ENCODE results near the gene VIL1.

DNA sequence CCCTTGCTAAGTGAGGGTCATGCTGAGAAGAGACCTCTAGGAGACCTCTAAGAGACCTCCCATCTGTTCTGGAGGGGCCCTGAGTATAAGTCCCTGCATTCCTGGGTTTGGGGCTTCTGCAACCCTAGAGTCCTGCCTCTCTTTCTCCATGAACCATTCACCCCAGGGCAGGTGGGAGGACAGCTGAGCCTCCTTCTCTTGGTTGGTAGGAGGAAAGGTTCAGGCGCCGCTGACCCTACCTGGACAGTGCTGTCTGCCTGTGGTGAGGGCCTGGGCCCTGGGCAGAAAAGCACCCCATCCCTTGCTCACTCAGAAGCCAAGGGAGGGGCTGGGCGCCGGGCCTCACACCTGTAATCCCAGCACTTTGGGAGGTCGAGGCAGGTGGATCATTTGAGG, 604 bp upstream of the VIL1 start:
- TF ChIP-seq, protein P1, sequence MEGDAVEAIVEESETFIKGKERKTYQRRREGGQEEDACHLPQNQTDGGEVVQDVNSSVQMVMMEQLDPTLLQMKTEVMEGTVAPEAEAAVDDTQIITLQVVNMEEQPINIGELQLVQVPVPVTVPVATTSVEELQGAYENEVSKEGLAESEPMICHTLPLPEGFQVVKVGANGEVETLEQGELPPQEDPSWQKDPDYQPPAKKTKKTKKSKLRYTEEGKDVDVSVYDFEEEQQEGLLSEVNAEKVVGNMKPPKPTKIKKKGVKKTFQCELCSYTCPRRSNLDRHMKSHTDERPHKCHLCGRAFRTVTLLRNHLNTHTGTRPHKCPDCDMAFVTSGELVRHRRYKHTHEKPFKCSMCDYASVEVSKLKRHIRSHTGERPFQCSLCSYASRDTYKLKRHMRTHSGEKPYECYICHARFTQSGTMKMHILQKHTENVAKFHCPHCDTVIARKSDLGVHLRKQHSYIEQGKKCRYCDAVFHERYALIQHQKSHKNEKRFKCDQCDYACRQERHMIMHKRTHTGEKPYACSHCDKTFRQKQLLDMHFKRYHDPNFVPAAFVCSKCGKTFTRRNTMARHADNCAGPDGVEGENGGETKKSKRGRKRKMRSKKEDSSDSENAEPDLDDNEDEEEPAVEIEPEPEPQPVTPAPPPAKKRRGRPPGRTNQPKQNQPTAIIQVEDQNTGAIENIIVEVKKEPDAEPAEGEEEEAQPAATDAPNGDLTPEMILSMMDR (IDR thresholded peaks at IDR 0.05; ENCODE audit: insufficient read depth, low read length, poor library complexity, severe bottlenecking): no peak
- no peak for TF ChIP-seq EZH2phosphoT487 (conservative IDR thresholded peaks at IDR 0.05; ENCODE audit: low read length)

All from SU-DHL-6 (cell line).